Right renal cortex interstitium (tissue), 3 donors: ENCODE measurements around the gene DKKL1. TPM values are rescaled to one million over a fixed set of nuclear protein-coding genes. Genes with fewer than 3 reads are reported as not detected.

Experiments used
- DNase-seq, 3 donors: peaks; one replicate each; pipeline ENCODE4 v3.0.0-alpha.2; 2013; ENCODE audit warnings: low read depth in 3 of 3, low spot score in 2 of 3
- polyA plus RNA-seq, 3 donors: library from polyadenylated mRNA; unstranded; fragments of 120-200 nt; gene quantifications; one replicate each; pipeline ENCODE4 v1.2.1, GENCODE V29; 2013; ENCODE audit not compliant: insufficient read length in 3 of 3

DKKL1 gene
- polyA plus RNA-seq, 3 donors: 4.5 to 5.3 (median 4.7) TPM

- DNase-seq: peak in 2 of 3 donors; percentile 51 to 64
Measured at GRCh38 chr19:49391581-49392399, 28.1 kb downstream of the DKKL1 start.

GRCh38 chr19:49393881-49394280, 30.2 kb downstream of the DKKL1 start:
- DNase-seq: no peak

GRCh38 chr19:49395581-49396407, 32.1 kb downstream of the DKKL1 start:
- DNase-seq: no peak

- no peak for DNase-seq
Measured at GRCh38 chr19:49396738-49397505, 33.2 kb downstream of the DKKL1 start.

GRCh38 chr19:49398001-49398615, 34.4 kb downstream of the DKKL1 start:
- DNase-seq: no peak

GRCh38 chr19:49398931-49399330, 35.3 kb downstream of the DKKL1 start:
- DNase-seq: no peak

GRCh38 chr19:49400029-49400428, 36.4 kb downstream of the DKKL1 start:
- DNase-seq: no peak

- DNase-seq: no peak
Measured at GRCh38 chr19:49403404-49404187, 39.9 kb downstream of the DKKL1 start.

- no peak for DNase-seq
Measured at GRCh38 chr19:49407079-49407478, 43.4 kb downstream of the DKKL1 start.

- no peak for DNase-seq
Measured at GRCh38 chr19:49407482-49408015, 43.9 kb downstream of the DKKL1 start.

- DNase-seq: no peak
Measured at GRCh38 chr19:49408816-49409440, 45.3 kb downstream of the DKKL1 start.

- no peak for DNase-seq
Measured at GRCh38 chr19:49409441-49410029, 45.9 kb downstream of the DKKL1 start.

- DNase-seq: no peak
Measured at GRCh38 chr19:49411681-49412326, 48.1 kb downstream of the DKKL1 start.

- DNase-seq: peak; percentile 57 to 74 (median 65)
Measured at GRCh38 chr19:49413348-49413747, 49.7 kb downstream of the DKKL1 start.

- no peak for DNase-seq
Measured at GRCh38 chr19:49414256-49414655, 50.6 kb downstream of the DKKL1 start.

- DNase-seq: no peak
Measured at GRCh38 chr19:49415102-49415809, 51.6 kb downstream of the DKKL1 start.

- no peak for DNase-seq
Measured at GRCh38 chr19:49415810-49416200, 52.1 kb downstream of the DKKL1 start.

- no peak for DNase-seq
Measured at GRCh38 chr19:49417088-49417487, 53.4 kb downstream of the DKKL1 start.
